Astrocyte (in vitro differentiated cells and primary cell): ENCODE results near the gene GJB6. TPM values are rescaled to one million over a fixed set of nuclear protein-coding genes. Genes with fewer than 3 reads are reported as not detected.

Source experiments
- DNase-seq: peaks from one replicate; pipeline ENCODE4 v3.0.0-alpha.2; 2010; ENCODE audit warnings: low read depth
- FAIRE-seq: peaks from 2 replicates; lab custom pipeline; 2011; peaks lifted over from hg19 to GRCh38; lab: Jason Lieb, UNC
- H2AFZ ChIP-seq: 2 replicates; pipeline ENCODE4 v1.6.0; 2012; ENCODE audit warnings: low read depth, low read length, inconsistent platforms
- H3K27ac ChIP-seq: 2 replicates; pipeline ENCODE4 v1.5.1; 2011; ENCODE audit warnings: low read depth, low read length, inconsistent platforms
- H3K27me3 ChIP-seq: 2 replicates; pipeline ENCODE4 v1.6.0; 2011; ENCODE audit warnings: low read length, inconsistent platforms; ENCODE audit not compliant: insufficient read depth
- H3K36me3 ChIP-seq: 2 replicates; pipeline ENCODE4 v1.5.1; 2011; ENCODE audit warnings: low read length, inconsistent platforms; ENCODE audit not compliant: insufficient read depth
- H3K4me1 ChIP-seq: 2 replicates; pipeline ENCODE4 v1.5.1; 2011; ENCODE audit warnings: low read length, inconsistent platforms; ENCODE audit not compliant: insufficient read depth
- H3K4me2 ChIP-seq: 2 replicates; pipeline ENCODE4 v1.6.0; 2012; ENCODE audit warnings: low read length, inconsistent platforms
- H3K4me3 ChIP-seq: 2 replicates; pipeline ENCODE4 v1.5.1; 2011; ENCODE audit warnings: low read depth, mild to moderate bottlenecking, low read length, inconsistent platforms; ENCODE audit not compliant: insufficient read depth
- H3K79me2 ChIP-seq: 2 replicates; pipeline ENCODE4 v1.6.0; 2012; ENCODE audit warnings: mild to moderate bottlenecking, low read length, inconsistent platforms; ENCODE audit not compliant: insufficient read depth
- H3K9ac ChIP-seq: 2 replicates; pipeline ENCODE4 v1.6.0; 2012; ENCODE audit warnings: mild to moderate bottlenecking, low read length, inconsistent platforms
- H3K9me3 ChIP-seq: 2 replicates; pipeline ENCODE4 v1.5.1; 2012; ENCODE audit warnings: low read depth, mild to moderate bottlenecking, low read length, inconsistent platforms; ENCODE audit not compliant: insufficient read depth
- H4K20me1 ChIP-seq: 2 replicates; pipeline ENCODE4 v1.6.0; 2012; ENCODE audit warnings: low read length, inconsistent platforms; ENCODE audit not compliant: insufficient read depth
- H3K27ac Mint-ChIP-seq: one replicate; pipeline ENCODE4 v1.8.0; 2021; ENCODE audit warnings: mild to moderate bottlenecking, mixed read lengths; ENCODE audit not compliant: unreplicated experiment
- H3K27me3 Mint-ChIP-seq: one replicate; pipeline ENCODE4 v1.8.0; 2021; ENCODE audit warnings: low read depth, mixed read lengths; ENCODE audit not compliant: unreplicated experiment
- H3K36me3 Mint-ChIP-seq: one replicate; pipeline ENCODE4 v1.8.0; 2021; ENCODE audit warnings: low read depth, mixed read lengths; ENCODE audit not compliant: unreplicated experiment
- H3K4me1 Mint-ChIP-seq: one replicate; pipeline ENCODE4 v1.8.0; 2021; ENCODE audit warnings: low read depth, mixed read lengths; ENCODE audit not compliant: unreplicated experiment
- H3K4me3 Mint-ChIP-seq: one replicate; pipeline ENCODE4 v1.8.0; 2021; ENCODE audit warnings: mild to moderate bottlenecking, moderate library complexity, mixed read lengths; ENCODE audit not compliant: unreplicated experiment
- H3K9me3 Mint-ChIP-seq: one replicate; pipeline ENCODE4 v1.8.0; 2021; ENCODE audit warnings: mild to moderate bottlenecking, mixed read lengths; ENCODE audit not compliant: unreplicated experiment
- CTCF ChIP-seq: IDR thresholded peaks from 2 replicates; pipeline ENCODE4 v1.5.1; 2011; ENCODE audit warnings: low read depth, mild to moderate bottlenecking, inconsistent platforms, low read length, moderate library complexity; ENCODE audit not compliant: insufficient read depth
- EZH2 ChIP-seq: IDR thresholded peaks from 2 replicates; pipeline ENCODE4 v1.6.1; 2012; ENCODE audit warnings: mild to moderate bottlenecking, low read length, inconsistent platforms; ENCODE audit not compliant: insufficient read depth
- total RNA-seq: library from RNA; stranded (reverse); gene quantifications from 2 replicates; pipeline ENCODE4 v1.2.1, GENCODE V29; 2021

The GJB6 gene
- total RNA-seq, 1 donor from 2014 or later: not detected

DNA sequence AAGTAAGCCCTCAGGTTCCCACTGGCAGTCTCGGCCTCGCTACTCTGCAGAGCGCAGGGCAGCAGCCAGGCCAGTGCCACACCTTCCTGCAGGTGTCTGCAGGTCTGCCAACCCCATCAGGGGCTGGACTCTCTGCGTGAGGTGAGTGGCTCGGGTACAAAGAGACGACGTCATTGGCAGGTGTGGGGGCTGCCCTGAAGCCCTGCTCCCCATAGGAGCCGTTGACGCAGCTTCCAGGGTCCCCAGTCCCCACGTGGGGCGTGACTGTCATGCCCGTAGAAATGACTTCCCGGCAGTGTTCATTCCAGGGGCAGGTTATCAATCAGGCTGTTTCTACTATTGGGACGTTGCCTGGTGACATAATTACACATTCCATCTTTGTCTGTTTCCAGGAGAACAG, 15.3 kb upstream of the GJB6 start:
- H4K20me1 ChIP-seq: no peaks in the 10 kb centered on the region
- H3K4me3 ChIP-seq: no peak overlapping the region
- Mint-ChIP-seq H3K9me3 (peaks cover 10% of the 10 kb centered on the region), H3K27ac (no peak overlapping the region), H3K27me3 (peaks cover 17% of the 10 kb centered on the region), H3K36me3 (no peaks in the 10 kb centered on the region), H3K4me3 (no peak overlapping the region), H3K4me1 (peaks cover 4% of the 10 kb centered on the region)
- no peaks in the 10 kb centered on the region for H3K36me3 ChIP-seq
- FAIRE-seq (no peak), DNase-seq (no peak)
- no peak overlapping the region for H3K27ac ChIP-seq
- no peak overlapping the region for H2AFZ ChIP-seq
- H3K4me2 ChIP-seq: no peak overlapping the region
- no peak overlapping the region for H3K9ac ChIP-seq
- no peaks in the 10 kb centered on the region for H3K79me2 ChIP-seq
- H3K9me3 ChIP-seq: no peaks in the 10 kb centered on the region
- TF ChIP-seq EZH2 (no peak), CTCF (no peak)
- H3K27me3 ChIP-seq: peaks cover 5% of the 10 kb centered on the region
- no peaks in the 10 kb centered on the region for H3K4me1 ChIP-seq

- no peak overlapping the region for H3K4me2 ChIP-seq
- DNase-seq: no peak
- peaks cover 38% of the 10 kb centered on the region for H3K27me3 Mint-ChIP-seq
- H3K27ac ChIP-seq: no peak overlapping the region
- peaks cover 12% of the 10 kb centered on the region for H3K9me3 Mint-ChIP-seq
- peaks cover 19% of the 10 kb centered on the region for H3K27me3 ChIP-seq
- no peaks in the 10 kb centered on the region for H3K36me3 ChIP-seq
- no peaks in the 10 kb centered on the region for H3K9me3 ChIP-seq
- H3K79me2 ChIP-seq: no peaks in the 10 kb centered on the region
- no peak for FAIRE-seq
- TF ChIP-seq CTCF (no peak), EZH2 (no peak)
- no peaks in the 10 kb centered on the region for H4K20me1 ChIP-seq
- H3K36me3 Mint-ChIP-seq: no peaks in the 10 kb centered on the region
- H3K4me3 ChIP-seq: no peak overlapping the region
- H3K9ac ChIP-seq: no peak overlapping the region
- no peak overlapping the region for H3K4me3 Mint-ChIP-seq
- no peak overlapping the region for H2AFZ ChIP-seq
- H3K4me1 ChIP-seq: no peaks in the 10 kb centered on the region
- H3K27ac Mint-ChIP-seq: no peak overlapping the region
- no peaks in the 10 kb centered on the region for H3K4me1 Mint-ChIP-seq
Observed at GRCh38 chr13:20241593-20241992, 9.5 kb upstream of the GJB6 start.

DNA sequence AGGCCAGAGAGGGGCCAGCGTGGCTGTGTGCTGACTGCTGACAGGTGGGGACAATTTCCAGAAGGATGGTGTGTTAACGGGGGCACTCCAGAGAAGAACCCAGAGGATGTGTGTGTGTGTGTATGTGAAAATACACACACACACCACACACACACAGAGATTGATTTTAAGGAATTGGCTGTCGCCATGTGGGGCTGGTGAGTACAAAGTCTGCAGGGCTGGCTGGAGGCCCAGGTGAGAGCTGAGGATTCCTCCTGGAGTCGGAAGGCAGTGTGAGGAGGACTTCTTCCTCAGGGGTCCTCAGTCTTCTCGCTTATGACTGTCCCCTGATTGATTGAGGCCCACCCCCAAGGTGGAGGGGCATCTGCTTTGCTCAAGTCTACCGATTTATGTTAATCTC, 7.6 kb upstream of the GJB6 start:
- peaks cover 23% of the 10 kb centered on the region for H3K27me3 ChIP-seq
- H2AFZ ChIP-seq: no peak overlapping the region
- H3K9me3 ChIP-seq: no peaks in the 10 kb centered on the region
- no peaks in the 10 kb centered on the region for H4K20me1 ChIP-seq
- peaks cover 10% of the 10 kb centered on the region for H3K9me3 Mint-ChIP-seq
- no peaks in the 10 kb centered on the region for H3K36me3 ChIP-seq
- no peak overlapping the region for H3K4me2 ChIP-seq
- no peaks in the 10 kb centered on the region for H3K36me3 Mint-ChIP-seq
- no peaks in the 10 kb centered on the region for H3K4me1 Mint-ChIP-seq
- no peaks in the 10 kb centered on the region for H3K79me2 ChIP-seq
- no peak overlapping the region for H3K9ac ChIP-seq
- H3K27ac Mint-ChIP-seq: no peak overlapping the region
- TF ChIP-seq CTCF (no peak), EZH2 (no peak)
- peaks cover 45% of the 10 kb centered on the region for H3K27me3 Mint-ChIP-seq
- no peak overlapping the region for H3K4me3 Mint-ChIP-seq
- no peak overlapping the region for H3K27ac ChIP-seq
- no peaks in the 10 kb centered on the region for H3K4me1 ChIP-seq
- no peak for DNase-seq
- no peak for FAIRE-seq
- H3K4me3 ChIP-seq: no peak overlapping the region
